Upper lobe of left lung (tissue), 4 donors: ENCODE measurements around the gene GNRH2.

Source experiments
- CTCF ChIP-seq, 6 experiments: fragments of 450-650 bp in 4 of 6; fragments of 200-600 bp in 2 of 6; sonication (generic) in 2 of 6; IDR thresholded peaks; one replicate each; pipeline ENCODE4 v1.5.1; 2016 to 2019; ENCODE audit warnings: antibody characterized with exemption in 6 of 6
- POLR2A ChIP-seq, 4 donors: fragments of 450-650 bp; IDR thresholded peaks; one replicate each; pipeline ENCODE4 v1.5.1; 2016 to 2017; ENCODE audit warnings: antibody characterized with exemption in 4 of 4, mild to moderate bottlenecking in 2 of 4
- POLR2AphosphoS5 ChIP-seq, 2 donors: sonication (generic); formaldehyde crosslinking; IDR thresholded peaks; one replicate each; pipeline ENCODE4 v1.5.1; 2017; ENCODE audit warnings: antibody characterized with exemption in 2 of 2

- TF ChIP-seq CTCF (IDR thresholded peaks at IDR 0.05) (no peak), POLR2AphosphoS5 (IDR thresholded peaks at IDR 0.05) (no peak), POLR2A (IDR thresholded peaks at IDR 0.05) (no peak)
Measured at GRCh38 chr20:3081641-3082040, 38.2 kb downstream of the GNRH2 start.
